Medulla oblongata (tissue), 1 donor: ENCODE data around the gene NAT10.
A peak's percentile ranks its signal among the peaks of the same experiment; 100 is the strongest.

Experiments used
- DNase-seq: peaks from one replicate; pipeline ENCODE4 v3.0.0-alpha.2; 2015; ENCODE audit errors: extremely low spot score

NAT10 gene

GRCh38 chr11:34105957-34106504 lies 602 bp downstream of the NAT10 start:
- peak; percentile 3 for DNase-seq

- no peak for DNase-seq
Measured at GRCh38 chr11:34111722-34112270, 6.4 kb downstream of the NAT10 start.

GRCh38 chr11:34114014-34114413 lies 8.6 kb downstream of the NAT10 start:
- DNase-seq: no peak

- DNase-seq: no peak
Measured at GRCh38 chr11:34114471-34114870, 9.0 kb downstream of the NAT10 start.

GRCh38 chr11:34120651-34121050 lies 15.2 kb downstream of the NAT10 start:
- DNase-seq: no peak

- DNase-seq: no peak
Measured at GRCh38 chr11:34124885-34125668, 19.6 kb downstream of the NAT10 start.

- DNase-seq: no peak
Measured at GRCh38 chr11:34126959-34127848, 21.8 kb downstream of the NAT10 start.

- no peak for DNase-seq
Measured at GRCh38 chr11:34128824-34129223, 23.4 kb downstream of the NAT10 start.

- no peak for DNase-seq
Measured at GRCh38 chr11:34132261-34132965, 27.0 kb downstream of the NAT10 start.

GRCh38 chr11:34134765-34135164 lies 29.3 kb downstream of the NAT10 start:
- no peak for DNase-seq

GRCh38 chr11:34135439-34135838 lies 30.0 kb downstream of the NAT10 start:
- DNase-seq: no peak

- peak; percentile 41 for DNase-seq
Measured at GRCh38 chr11:34136420-34136819, 31.0 kb downstream of the NAT10 start.

- no peak for DNase-seq
Measured at GRCh38 chr11:34139346-34139745, 33.9 kb downstream of the NAT10 start.

- DNase-seq: no peak
Measured at GRCh38 chr11:34140149-34140548, 34.7 kb downstream of the NAT10 start.

GRCh38 chr11:34143048-34143447 lies 37.6 kb downstream of the NAT10 start:
- no peak for DNase-seq

- no peak for DNase-seq
Measured at GRCh38 chr11:34145073-34145472, 39.6 kb downstream of the NAT10 start.

- DNase-seq: no peak
Measured at GRCh38 chr11:34145847-34146381, 40.5 kb downstream of the NAT10 start.

- no peak for DNase-seq
Measured at GRCh38 chr11:34146411-34146810, 41.0 kb downstream of the NAT10 start.

GRCh38 chr11:34146866-34147265 lies 41.4 kb downstream of the NAT10 start:
- DNase-seq: no peak

- no peak for DNase-seq
Measured at GRCh38 chr11:34147581-34147980, 42.2 kb downstream of the NAT10 start.

GRCh38 chr11:34148504-34149165 lies 43.2 kb downstream of the NAT10 start:
- no peak for DNase-seq
